Measurements from ENCODE around the gene TTLL10.

TTLL10 gene

DNA sequence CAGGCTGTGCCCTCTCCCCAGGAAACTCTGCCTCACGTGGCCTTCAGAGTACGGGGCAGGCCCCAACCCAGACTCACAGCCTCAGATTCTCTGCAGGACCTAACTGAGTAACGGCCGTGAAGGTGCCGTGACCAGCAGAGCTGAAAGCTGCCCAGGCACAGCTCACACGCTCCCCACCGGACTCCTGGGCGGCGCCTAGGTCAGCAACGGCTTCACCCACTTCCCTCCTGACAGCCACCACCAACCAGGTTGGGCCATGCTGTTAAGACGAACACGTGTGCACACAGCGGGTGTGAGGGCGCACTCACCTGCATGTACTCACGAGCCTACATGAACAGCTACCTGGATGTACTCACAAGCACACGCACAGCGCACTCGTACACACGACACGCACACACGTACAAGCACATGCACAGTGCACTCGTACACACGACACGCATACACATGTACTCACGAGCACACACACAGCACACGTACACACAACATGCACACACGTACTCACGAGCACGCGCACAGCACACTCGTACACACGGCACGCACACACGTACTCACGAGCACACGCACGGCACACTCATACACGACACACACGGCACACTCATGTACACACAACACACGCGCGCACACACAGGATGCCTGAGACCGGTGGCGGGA, 49.0 kb downstream of the TTLL10 start:
- no peak for DNase-seq (ENCODE audit: low spot score)

DNA sequence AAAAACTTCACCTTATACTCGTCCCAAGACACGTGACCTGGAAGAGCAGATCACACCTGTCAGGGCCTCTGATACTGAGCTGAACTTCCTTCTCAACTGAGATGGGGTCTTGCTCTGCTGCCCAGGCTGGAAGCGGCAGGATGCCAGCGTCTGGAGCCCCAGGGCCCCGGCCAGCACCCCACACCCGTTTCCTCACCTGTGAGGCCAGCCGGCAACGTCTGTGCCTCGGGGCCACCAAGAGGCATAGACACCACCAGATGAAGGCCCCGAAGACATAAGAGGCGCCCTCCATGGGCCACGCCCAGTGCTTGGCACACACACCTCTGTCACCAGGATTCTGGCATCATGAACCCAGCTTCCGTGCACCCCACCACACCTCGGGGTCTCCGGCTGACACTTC, 49.6 kb downstream of the TTLL10 start:
- no peak for DNase-seq (ENCODE audit: low spot score)

DNA sequence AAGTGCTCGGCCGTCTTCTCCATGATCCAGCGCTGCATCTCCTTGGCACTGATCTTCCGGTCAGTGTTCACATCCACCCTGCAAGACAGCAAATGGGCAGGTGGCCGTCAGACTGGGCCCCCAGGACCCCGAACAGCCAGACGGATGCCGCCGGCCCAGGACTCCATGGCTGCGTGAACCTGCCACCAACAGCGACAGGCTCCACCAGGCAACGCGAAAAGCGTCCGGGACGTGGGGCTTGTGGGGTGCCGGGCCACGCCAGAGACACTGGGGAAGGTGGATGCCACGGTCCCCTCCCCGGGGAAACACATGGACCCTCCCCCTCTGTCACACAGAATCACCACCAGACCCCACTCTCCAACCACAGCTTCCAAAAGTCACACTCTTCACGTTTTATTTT, 50.2 kb downstream of the TTLL10 start:
- DNase-seq (ENCODE audit: low spot score), result no peak

DNA sequence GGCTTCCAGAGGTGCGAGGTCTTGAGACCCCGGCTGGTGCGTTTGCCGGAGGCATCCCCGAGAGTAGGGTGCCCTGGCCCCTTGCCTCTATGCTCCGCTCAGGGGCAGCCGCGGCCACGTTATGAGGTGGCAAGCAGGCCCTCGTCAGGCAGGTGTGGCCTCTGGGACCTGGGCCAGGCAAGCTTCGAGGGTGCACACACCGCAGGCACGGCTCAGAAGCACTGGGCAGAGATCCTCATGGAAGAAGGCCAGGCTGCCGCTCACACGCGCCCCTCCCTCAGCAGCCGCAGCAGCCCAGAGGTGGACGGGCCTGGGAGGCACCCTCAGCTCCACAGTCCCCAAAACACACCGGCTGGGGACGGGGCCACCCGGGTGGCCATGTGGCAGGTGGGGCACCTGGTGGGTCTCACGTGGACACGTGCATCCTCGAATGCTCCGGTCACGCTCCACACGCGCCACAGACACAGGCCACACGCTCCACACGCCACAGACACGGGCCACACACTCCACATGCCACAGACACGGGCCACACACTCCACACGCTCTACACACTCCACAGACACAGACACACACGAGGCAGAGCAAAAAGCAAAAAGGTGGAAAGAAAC, 51.7 kb downstream of the TTLL10 start:
- no peak for DNase-seq (ENCODE audit: low spot score)

DNA sequence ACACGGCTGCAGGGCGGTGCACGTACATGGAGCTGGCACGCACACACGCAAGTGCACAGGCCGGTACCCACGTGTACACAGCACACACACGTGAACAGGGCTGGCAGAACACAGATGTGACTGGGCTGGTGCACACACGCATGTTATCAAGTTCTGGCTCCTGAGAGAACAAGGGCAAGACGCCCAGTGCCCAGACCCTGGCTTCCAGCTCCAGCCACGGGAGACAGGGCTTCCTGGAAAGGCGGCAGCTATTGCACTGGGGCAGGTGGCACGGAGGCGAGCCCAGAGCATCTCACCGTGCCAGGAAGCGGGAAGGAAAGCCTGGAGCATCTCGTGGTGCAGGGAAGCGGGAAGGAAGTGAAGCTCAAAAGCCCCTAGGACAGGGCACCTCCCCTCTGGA, 52.2 kb downstream of the TTLL10 start:
- DNase-seq (ENCODE audit: low spot score), result no peak

DNA sequence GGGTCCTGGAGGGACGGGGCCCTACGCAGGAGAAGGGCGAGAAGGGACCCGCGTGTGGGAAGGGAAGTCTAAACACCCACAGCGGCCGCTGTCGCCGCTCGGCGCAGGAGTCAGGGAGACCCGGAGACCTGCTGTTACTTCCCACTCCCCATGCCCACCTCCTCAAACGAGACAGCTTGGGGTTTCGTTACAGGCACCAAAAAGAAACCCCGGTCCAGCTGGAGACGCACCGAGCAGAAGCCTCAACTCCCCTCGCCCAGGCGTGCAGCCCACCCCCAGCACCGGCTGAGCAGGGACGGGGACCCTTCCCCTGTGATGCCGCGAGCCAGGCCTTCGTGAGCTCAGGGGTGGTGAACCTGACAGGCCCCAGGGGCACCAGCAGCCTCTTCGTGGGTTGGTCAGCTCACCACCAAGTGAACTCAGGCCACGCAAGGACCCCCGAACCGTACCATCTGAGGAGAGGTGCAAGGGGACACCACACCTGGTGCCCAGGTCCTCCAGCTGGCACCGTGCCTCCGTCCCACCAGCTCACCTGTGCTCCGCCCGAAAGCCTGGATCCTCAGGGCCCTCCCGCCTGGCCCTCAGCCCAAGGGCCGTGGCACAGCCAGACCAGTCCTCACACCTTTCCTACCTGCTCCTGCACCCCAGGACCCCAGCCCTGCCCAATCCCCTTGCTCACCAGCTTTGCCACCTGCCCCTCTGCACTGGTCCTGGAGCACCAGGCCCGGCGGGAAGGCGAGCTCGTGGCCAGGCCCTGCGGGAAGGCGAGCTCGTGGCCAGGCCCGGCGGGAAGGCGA, 53.1 kb downstream of the TTLL10 start:
- DNase-seq (ENCODE audit: low spot score), result no peak

DNA sequence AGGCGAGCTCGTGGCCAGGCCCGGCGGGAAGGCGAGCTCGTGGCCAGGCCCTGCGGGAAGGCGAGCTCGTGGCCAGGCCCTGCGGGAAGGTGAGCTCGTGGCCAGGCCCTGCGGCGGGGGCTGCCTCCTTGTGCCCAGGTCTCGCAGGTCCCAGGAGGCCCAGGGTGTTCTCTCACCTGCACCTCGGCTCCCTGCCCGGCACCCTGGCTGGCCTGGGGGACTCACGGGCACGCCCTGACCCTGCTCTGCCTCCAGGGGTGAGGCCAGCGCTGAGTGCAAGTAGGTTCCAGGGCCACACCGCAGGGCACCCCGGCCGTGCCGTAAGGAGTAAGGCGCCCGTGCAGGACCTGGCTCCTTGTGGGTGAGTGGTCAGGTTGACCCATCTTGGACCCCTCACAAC, 53.7 kb downstream of the TTLL10 start:
- no peak for DNase-seq (ENCODE audit: low spot score)

DNA sequence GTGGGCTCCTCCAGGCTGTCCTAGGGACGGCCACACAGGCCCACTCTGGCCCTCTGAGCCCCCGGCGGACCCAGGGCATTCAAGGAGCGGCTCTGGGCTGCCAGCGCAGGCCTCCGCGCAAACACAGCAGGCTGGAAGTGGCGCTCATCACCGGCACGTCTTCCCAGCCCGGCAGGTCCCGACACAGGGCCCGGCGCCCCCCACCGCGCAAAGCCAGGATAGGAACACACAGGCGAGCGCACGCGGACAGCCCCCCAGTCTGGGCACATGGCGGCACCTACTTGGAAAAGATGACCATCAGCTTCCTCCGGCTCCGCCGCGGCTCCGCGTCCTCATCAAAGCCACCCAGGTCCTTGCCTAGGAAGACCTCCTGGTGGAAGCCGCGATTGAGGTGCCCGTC, 54.5 kb downstream of the TTLL10 start:
- DNase-seq (ENCODE audit: low spot score), result no peak

DNA sequence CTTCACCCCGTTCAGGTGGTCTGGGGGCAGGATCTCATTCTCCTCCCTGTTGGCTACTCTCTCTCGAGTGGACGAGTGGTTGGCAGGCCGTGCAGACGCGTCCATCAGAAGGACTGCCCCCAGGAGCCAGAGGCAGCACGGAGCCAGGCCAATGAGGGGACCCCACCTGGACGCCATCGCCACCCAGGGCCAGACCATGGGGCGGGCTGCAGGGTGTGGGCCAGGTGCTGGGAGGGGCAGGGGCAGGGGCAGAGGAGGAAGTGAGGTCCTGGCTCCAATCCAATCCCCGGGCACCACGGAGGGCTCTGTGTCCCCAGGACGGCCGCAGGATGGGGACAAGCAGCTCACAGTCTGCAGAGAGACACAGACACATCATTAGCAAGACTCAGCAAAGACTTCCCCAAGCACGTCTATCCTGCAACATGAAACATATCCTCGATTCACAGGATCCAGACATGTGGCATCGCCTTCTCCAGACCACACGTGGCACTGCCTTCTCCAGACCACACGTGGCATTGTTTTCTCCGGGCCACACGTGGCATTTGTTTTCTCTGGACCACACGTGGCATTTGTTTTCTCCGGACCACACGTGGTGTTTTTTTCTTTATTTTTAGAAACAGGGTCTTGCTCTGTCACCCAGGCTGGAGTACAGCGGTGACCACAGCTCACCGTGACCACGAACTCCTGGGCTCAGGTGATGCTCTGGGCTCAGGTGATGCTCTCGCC, 55.1 kb downstream of the TTLL10 start:
- DNase-seq (ENCODE audit: low spot score), result no peak

DNA sequence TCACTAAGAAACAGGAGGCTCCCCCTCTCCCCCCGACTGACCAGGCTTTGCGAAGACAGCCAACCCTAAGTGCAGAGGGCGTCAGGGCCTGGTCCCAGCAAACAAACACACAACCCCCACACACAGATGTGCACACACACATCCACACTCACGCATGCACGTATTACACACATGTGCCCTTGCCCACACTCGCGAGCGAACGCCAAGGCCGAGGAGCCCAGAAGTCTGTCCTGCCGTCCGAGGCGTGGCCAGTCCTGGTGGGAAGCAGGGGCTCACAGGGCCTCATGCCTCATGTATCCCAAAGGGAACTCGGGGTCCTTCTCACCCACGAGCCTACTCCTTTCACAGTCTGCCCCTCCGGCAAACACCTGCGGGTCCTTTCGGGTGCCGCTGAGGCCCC, 56.1 kb downstream of the TTLL10 start:
- DNase-seq (ENCODE audit: low spot score), result no peak

DNA sequence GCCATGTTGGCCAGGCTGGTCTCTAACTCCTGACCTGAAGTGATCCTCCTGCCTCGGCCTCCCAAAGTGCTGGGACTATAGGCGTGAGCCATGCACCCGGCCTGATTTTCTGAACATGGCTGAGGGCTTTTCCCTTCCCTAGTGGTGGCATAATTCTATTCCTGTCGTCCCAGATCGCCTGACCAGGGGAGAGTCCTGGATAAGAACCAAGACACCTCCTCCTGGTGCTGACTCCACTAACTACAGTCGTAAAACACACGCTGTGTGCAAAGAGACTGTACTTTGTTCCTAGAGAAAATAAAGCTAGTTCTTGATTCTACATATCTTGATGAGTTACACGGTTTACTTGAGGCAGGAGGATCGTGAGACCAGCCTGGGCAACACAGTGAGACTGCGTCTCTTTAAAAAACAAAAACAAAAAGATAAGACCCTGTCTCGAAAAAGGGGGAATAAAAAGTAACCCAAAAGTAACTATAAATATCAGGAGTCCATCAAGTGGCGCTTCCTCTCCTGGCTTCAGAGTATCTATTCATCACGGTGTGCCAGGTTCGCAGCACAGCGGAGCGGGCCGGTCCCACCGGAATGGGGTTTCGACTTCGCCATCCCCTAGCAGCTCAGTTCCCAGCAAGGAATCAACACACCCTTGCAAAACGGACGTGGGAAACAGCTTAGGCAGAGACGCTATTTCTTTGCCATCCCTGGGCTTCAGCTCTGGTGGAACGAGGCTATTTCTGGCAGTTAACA, 57.1 kb downstream of the TTLL10 start:
- DNase-seq (ENCODE audit: low spot score), result no peak

DNA sequence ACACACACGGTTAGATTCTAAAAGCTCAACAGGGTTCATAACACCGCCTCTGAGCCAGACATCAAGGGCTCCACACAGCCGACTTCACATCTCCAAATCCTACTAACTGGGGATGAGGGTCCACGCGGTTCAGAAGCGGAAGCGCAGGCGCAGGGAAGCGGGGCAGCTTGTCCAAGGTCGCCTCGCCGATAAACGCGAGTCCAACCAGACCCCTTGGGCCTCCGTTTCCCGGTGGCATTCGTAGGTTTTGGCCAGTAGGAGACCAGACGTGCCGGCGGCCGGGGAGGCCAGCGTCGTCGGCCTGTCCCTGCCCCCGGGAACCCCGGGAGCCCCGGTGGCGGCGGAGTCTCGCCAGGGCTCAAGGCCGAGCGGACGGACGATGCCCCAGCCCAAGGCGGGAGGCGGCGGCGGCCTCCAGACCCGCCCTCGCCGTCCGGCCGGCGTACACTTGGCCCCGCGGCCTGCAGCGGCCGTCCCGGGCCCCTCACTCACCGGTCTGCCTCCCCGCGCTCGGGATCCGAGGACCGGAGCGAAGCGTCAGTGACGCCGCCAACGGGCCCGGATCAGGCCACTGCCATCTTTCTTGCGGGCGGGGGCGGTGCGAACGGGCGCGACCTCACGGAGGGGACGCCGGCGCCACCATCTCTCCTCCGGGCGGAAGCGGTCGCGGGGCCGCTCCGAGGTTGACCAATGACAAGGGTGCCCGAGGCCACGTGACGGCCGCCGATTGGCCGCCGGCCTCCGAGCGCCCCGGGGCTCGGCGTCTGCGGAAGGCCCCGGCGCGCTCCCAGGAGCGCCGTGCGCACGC, 57.9 kb downstream of the TTLL10 start, which contains the start of gene SDF4:
SDF4 (minus strand) TSS at position 602 of the 808 bp plus-strand sequence. CDS start 3,229 bp downstream, outside the sequence.
- DNase-seq (ENCODE audit: low spot score), result peak; percentile 100

DNA sequence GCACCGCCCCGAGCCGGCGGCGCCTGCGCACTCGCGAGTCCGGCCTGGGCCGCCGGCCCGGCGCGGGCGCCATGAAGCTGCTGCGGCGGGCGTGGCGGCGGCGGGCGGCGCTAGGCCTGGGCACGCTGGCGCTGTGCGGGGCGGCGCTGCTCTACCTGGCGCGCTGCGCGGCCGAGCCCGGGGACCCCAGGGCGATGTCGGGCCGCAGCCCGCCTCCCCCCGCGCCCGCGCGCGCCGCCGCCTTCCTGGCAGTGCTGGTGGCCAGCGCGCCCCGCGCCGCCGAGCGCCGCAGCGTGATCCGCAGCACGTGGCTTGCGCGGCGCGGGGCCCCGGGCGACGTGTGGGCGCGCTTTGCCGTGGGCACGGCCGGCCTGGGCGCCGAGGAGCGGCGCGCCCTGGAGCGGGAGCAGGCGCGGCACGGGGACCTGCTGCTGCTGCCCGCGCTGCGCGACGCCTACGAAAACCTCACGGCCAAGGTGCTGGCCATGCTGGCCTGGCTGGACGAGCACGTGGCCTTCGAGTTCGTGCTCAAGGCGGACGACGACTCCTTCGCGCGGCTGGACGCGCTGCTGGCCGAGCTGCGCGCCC, 58.6 kb downstream of the TTLL10 start, which contains the start of gene B3GALT6:
B3GALT6 (plus strand) TSS at position 30 of the 588 bp plus-strand sequence; CDS start at position 72, 42 bp downstream.
- DNase-seq (ENCODE audit: low spot score), result no peak

DNA sequence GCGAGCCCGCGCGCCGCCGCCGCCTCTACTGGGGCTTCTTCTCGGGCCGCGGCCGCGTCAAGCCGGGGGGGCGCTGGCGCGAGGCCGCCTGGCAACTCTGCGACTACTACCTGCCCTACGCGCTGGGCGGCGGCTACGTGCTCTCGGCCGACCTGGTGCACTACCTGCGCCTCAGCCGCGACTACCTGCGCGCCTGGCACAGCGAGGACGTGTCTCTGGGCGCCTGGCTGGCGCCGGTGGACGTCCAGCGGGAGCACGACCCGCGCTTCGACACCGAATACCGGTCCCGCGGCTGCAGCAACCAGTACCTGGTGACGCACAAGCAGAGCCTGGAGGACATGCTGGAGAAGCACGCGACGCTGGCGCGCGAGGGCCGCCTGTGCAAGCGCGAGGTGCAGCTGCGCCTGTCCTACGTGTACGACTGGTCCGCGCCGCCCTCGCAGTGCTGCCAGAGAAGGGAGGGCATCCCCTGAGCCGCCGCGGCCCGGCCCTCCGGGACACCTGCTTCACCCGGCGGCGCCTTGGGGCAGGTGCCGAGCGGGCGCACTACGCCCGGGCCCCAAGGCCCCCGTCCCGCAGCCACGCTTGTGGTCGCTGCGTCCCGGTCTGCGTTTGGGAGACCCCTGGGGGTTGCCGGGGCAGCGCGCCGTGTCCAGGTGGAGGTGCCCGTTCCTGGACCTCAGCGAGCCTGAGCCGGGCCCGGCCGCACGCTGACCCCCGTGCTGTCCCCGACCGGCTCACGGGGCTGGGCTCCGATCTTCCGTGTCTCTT, 59.3 kb downstream of the TTLL10 start:
- DNase-seq (ENCODE audit: low spot score), result no peak

DNA sequence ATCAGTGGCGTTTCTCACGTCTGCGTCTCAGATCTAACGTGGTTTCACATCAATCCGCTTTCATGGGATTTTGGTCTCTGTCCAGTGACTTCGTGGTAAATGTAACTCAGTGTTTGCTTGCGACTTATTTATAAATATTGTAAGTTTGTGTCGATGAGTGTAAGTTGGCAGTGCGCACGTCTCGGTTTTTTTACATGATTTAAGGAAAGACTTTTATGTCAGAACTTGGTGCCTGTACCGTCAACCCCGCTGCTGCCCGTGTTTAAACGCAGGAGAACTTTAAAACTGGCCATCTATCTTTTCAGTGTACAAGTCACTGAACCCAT, 59.9 kb downstream of the TTLL10 start:
- DNase-seq (ENCODE audit: low spot score), result no peak

DNA sequence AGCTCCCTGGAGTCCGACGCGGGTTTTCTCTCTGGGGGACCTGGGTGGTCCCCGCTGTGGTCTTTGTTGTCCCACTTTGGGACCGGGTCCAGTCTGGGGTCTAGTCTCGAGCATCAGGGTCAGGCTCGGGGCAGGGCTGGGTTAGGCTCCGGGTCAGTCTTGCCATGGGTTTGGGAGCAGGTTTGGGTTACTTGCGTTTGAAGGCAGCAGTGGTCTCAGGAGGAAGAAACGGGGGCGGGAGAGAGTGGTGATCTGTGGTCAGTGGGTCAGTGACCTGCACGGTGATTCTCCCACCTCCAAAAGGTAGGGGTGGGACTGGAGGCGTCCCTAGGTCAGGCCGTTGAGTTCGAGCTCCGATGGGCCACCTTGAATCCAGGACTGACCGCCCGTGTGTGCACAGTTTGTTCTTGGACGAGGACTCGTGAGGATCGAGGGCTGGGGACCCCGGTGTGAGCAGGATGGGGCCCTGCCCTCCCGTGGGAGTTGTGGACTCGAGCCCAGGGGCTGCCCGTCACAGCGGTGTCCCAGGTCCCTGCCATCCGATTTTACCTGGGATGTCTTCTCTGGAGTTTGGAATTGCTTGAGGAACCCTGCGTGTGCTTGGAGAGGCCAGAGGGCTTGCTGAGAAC, 60.6 kb downstream of the TTLL10 start:
- no peak for DNase-seq (ENCODE audit: low spot score)

DNA sequence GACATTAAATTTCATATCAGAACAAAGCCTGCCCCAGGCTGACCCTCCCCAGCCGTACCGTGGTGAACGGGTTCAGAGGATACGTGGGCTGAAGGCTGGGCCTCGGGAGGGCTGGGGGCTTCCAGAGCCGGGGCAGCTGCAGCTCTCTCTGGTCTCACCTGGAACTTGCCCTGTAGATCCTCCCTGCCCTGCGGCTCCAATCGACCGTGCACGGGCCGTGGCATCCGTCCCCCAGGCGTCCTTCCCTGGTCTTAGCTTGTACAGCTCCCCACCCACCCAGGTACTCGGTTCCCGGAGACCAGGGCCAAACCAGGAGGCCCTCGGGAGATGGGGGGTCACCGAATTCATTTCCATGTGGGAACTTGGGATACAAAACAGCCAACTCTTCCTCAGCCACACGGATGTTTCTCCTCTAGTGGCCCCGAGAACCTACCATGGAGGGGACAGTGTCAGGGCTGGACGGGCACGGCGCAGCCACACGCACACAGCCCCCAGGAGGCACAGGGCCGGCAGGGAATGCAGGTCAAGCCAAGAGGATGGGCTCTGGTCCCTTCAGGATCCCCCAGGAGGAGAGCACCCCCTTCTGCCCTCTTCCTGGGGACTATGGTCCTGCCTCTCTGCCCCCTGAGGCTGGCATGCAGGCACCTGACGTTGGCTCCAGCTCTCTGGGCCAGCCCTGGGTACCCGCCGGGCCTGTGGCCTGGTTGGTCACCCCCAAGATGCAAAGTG, 61.5 kb downstream of the TTLL10 start:
- DNase-seq (ENCODE audit: low spot score), result no peak

DNA sequence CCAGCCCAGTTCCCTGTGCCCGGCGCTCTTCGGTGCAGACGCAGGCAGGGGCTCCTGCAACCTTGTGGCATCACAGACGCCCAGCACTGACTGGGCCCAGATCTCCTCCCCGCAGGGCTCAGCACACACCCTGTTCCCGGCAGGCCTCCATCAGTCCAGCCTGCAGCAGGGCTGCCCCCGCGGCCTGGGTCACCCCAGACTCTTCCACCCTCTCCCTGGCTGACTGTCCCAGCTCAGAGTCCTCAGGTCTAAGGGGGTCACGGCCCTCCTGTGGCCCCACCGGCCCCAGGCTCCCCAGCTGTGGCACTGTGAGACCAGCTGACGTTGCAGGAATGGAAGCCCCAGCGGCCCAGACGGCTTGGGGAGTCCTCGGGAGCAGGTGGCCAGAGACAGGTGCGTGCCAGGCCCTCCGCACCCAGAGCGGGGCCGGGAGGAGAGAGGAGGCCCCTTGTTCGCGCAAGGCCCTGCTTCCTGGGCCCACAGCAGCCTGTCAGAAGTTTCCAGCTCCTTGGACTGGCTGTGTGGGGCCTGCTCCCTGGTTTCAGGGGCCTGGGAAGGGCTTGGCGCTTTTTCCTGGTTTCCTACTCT, 62.6 kb downstream of the TTLL10 start:
- DNase-seq (ENCODE audit: low spot score), result no peak
